OCI-LY7 (cell line): ENCODE measurements around the gene AOAH. TPM values are rescaled to one million over a fixed set of nuclear protein-coding genes. Genes with fewer than 3 reads are reported as not detected.

ENCODE experiments used
- BruUV-seq: library from RNA; stranded (reverse); fragments of 400-500 nt; replicated peaks from 2 replicates; lab custom pipeline; 2021; lab: Mats Ljungman, UMichigan
- CTCF ChIA-PET: fragments of 300-600 bp; sonication (Branson Sonifier 250); formaldehyde crosslinking; loops from one replicate; lab custom pipeline; 2022; ENCODE audit warnings: antibody characterized with exemption; ENCODE audit not compliant: unreplicated experiment; lab: Charles Lee
- POLR2A ChIA-PET: fragments of 300-600 bp; sonication (Branson Sonifier 250); formaldehyde crosslinking; loops from one replicate; lab custom pipeline; 2022; ENCODE audit warnings: antibody characterized with exemption; lab: Charles Lee
- DNase-seq: peaks from one replicate; pipeline ENCODE4 v3.0.0-alpha.2; 2015; ENCODE audit warnings: low spot score
- H2AFZ ChIP-seq: fragments of 200-600 bp; sonication (generic), shearing (Covaris generic); 2 replicates; pipeline ENCODE4 v1.6.1; 2014; ENCODE audit warnings: mild to moderate bottlenecking, antibody characterized with exemption, low read length, moderate library complexity
- H3K27ac ChIP-seq: fragments of 200-600 bp; sonication (generic); 2 replicates; pipeline ENCODE4 v1.5.1; 2014; ENCODE audit warnings: mixed run types, low read depth, mild to moderate bottlenecking, moderate library complexity, low read length, inconsistent platforms; ENCODE audit not compliant: poor library complexity, severe bottlenecking
- H3K36me3 ChIP-seq: fragments of 200-600 bp; sonication (generic); 2 replicates; pipeline ENCODE4 v1.6.1; 2014; ENCODE audit warnings: mild to moderate bottlenecking, antibody characterized with exemption, low read length, moderate library complexity, mixed read lengths; ENCODE audit not compliant: insufficient read depth
- H3K4me1 ChIP-seq: fragments of 200-600 bp; sonication (generic); 2 replicates; pipeline ENCODE4 v1.5.1; 2014; ENCODE audit warnings: mild to moderate bottlenecking, low read length; ENCODE audit not compliant: insufficient read depth, poor library complexity, severe bottlenecking
- H3K4me2 ChIP-seq: fragments of 200-600 bp; sonication (generic); 2 replicates; pipeline ENCODE4 v1.6.1; 2014; ENCODE audit warnings: mild to moderate bottlenecking, low read length
- H3K4me3 ChIP-seq: fragments of 200-600 bp; sonication (generic); 2 replicates; pipeline ENCODE4 v1.5.1; 2014; ENCODE audit warnings: mild to moderate bottlenecking, low read depth, low read length; ENCODE audit not compliant: poor library complexity, severe bottlenecking
- H3K79me2 ChIP-seq: fragments of 200-600 bp; sonication (generic); 2 replicates; pipeline ENCODE4 v1.6.1; 2016; ENCODE audit warnings: low read depth, mild to moderate bottlenecking, low read length, moderate library complexity, mixed read lengths; ENCODE audit not compliant: insufficient read depth
- H3K9me2 ChIP-seq: fragments of 200-600 bp; sonication (generic); 2 replicates; pipeline ENCODE4 v1.6.1; 2016; ENCODE audit warnings: mild to moderate bottlenecking, low read length, mixed read lengths; ENCODE audit not compliant: insufficient read depth
- H3K9me3 ChIP-seq: fragments of 200-600 bp; sonication (generic); 2 replicates; pipeline ENCODE4 v1.6.1; 2014; ENCODE audit warnings: mild to moderate bottlenecking, mixed run types, low read length, mixed read lengths
- H4K20me1 ChIP-seq: fragments of 200-600 bp; sonication (generic); 2 replicates; pipeline ENCODE4 v1.6.1; 2014; ENCODE audit warnings: mild to moderate bottlenecking, antibody characterized with exemption, low read length, moderate library complexity, mixed read lengths; ENCODE audit not compliant: insufficient read depth
- CTCF ChIP-seq: fragments of 200-600 bp; sonication (generic); conservative IDR thresholded peaks from 2 replicates; pipeline ENCODE4 v1.5.1; 2014; ENCODE audit warnings: mild to moderate bottlenecking, antibody characterized with exemption, low read length, moderate library complexity, mixed read lengths
- EZH2phosphoT487 ChIP-seq: fragments of 200-600 bp; sonication (generic); IDR thresholded peaks from 2 replicates; pipeline ENCODE4 v1.6.1; 2018; ENCODE audit warnings: low read depth, borderline replicate concordance, mild to moderate bottlenecking, mixed run types, antibody characterized with exemption, low read length, moderate library complexity, mixed read lengths
- intact Hi-C: fragments of 100-400 bp; cut with micrococcal nuclease; formaldehyde crosslinking; loops from one replicate; pipeline ENCODE4 v1.10.0; 2022; ENCODE audit not compliant: unreplicated experiment
- total RNA-seq, 2 experiments: library from RNA; depleted of rRNA in 1 of 2; stranded (reverse); fragments of >200 nt in 1 of 2; shearing (Covaris generic) in 1 of 2; gene quantifications; 2 replicates each; pipeline ENCODE4 v1.2.3, GENCODE V29; 2014 to 2022

The AOAH gene
- total RNA-seq, 2 experiments from 2014 or later = 0.13 to 0.61 TPM

- no TSS peak for BruUV-seq
- ChIA-PET CTCF (no interaction called here), POLR2A (interaction anchor here (1.6 kb wide), 1 partner anchor 9 kb away, joined by 3 read pairs; no protein-coding TSS in a partner anchor)
- no peak overlapping the region for H2AFZ ChIP-seq
- no peak overlapping the region for H3K27ac ChIP-seq
- H3K9me3 ChIP-seq = no peaks in the 10 kb centered on the region
- no peaks in the 10 kb centered on the region for H3K9me2 ChIP-seq
- H3K4me1 ChIP-seq = no peaks in the 10 kb centered on the region
- H3K4me3 ChIP-seq = no peak overlapping the region
- no peaks in the 10 kb centered on the region for H3K36me3 ChIP-seq
- H3K79me2 ChIP-seq = no peaks in the 10 kb centered on the region
- intact Hi-C loops = no loop called here
- TF ChIP-seq CTCF = no peak
- TF ChIP-seq EZH2phosphoT487 = no peak
- H4K20me1 ChIP-seq = no peaks in the 10 kb centered on the region
- H3K4me2 ChIP-seq = no peak overlapping the region
- no peak for DNase-seq
Observed at GRCh38 chr7:36521133-36521532, 203.2 kb downstream of the AOAH start.

GRCh38 chr7:36515847-36516246, 208.4 kb downstream of the AOAH start:
- ChIA-PET POLR2A (no interaction called here), CTCF (no interaction called here)
- Histone ChIP-seq H3K36me3 (no peaks in the 10 kb centered on the region), H4K20me1 (no peaks in the 10 kb centered on the region), H3K79me2 (no peaks in the 10 kb centered on the region), H3K9me2 (no peaks in the 10 kb centered on the region), H3K4me2 (no peak overlapping the region), H3K4me1 (no peaks in the 10 kb centered on the region), H3K27ac (no peak overlapping the region), H3K4me3 (no peak overlapping the region), H2AFZ (no peak overlapping the region), H3K9me3 (no peaks in the 10 kb centered on the region)
- no peak for DNase-seq
- intact Hi-C loops = no loop called here
- no TSS peak for BruUV-seq
- TF ChIP-seq EZH2phosphoT487 (no peak), CTCF (no peak)

- no peak overlapping the region for H3K4me2 ChIP-seq
- no peaks in the 10 kb centered on the region for H3K9me3 ChIP-seq
- H3K27ac ChIP-seq = no peak overlapping the region
- no TSS peak for BruUV-seq
- DNase-seq = no peak
- no peaks in the 10 kb centered on the region for H3K36me3 ChIP-seq
- no peaks in the 10 kb centered on the region for H3K4me1 ChIP-seq
- no peak overlapping the region for H2AFZ ChIP-seq
- POLR2A ChIA-PET = interaction anchor here (0.6 kb wide), 2 partner anchors 9 to 1775 kb away, joined by 3 read pairs; no protein-coding TSS in a partner anchor
- H3K79me2 ChIP-seq = no peaks in the 10 kb centered on the region
- no peaks in the 10 kb centered on the region for H4K20me1 ChIP-seq
- intact Hi-C loops = no loop called here
- H3K9me2 ChIP-seq = no peaks in the 10 kb centered on the region
- CTCF ChIA-PET = no interaction called here
- TF ChIP-seq EZH2phosphoT487 (no peak), CTCF (no peak)
- H3K4me3 ChIP-seq = no peak overlapping the region
Observed at GRCh38 chr7:36514289-36515243, 209.7 kb downstream of the AOAH start.
